Thymus (tissue), 11 donors: ENCODE data around the gene KRTAP9-3. TPM values are rescaled to one million over a fixed set of nuclear protein-coding genes. Genes with fewer than 3 reads are reported as not detected.
"Not testable (repeated sequence)": the region's sequence is repeated elsewhere in the genome, so short reads cannot be mapped to it uniquely, and the experiment has no call there.

Source experiments
- DNase-seq, 9 donors: peaks; one replicate each; pipeline ENCODE4 v3.0.0-alpha.2; 2013; ENCODE audit warnings: low spot score in 9 of 9, low read depth in 6 of 9, missing footprints in 1 of 9
- H3K27ac ChIP-seq, 2 donors: one replicate each; pipeline ENCODE4 v1.5.1; 2013; ENCODE audit warnings: control low read depth in 1 of 2, low read depth in 1 of 2, low read length in 1 of 2, mild to moderate bottlenecking in 1 of 2, moderate library complexity in 1 of 2
- H3K27me3 ChIP-seq, 2 donors: one replicate each; pipeline ENCODE4 v1.5.1; 2013; ENCODE audit warnings: low read length in 1 of 2; ENCODE audit not compliant: control insufficient read depth in 2 of 2, insufficient read depth in 1 of 2
- H3K36me3 ChIP-seq, 2 donors: one replicate each; pipeline ENCODE4 v1.5.1; 2013; ENCODE audit warnings: low read length in 1 of 2, mild to moderate bottlenecking in 1 of 2, moderate library complexity in 1 of 2; ENCODE audit not compliant: control insufficient read depth in 2 of 2, insufficient read depth in 2 of 2
- H3K4me1 ChIP-seq, 2 donors: one replicate each; pipeline ENCODE4 v1.5.1; 2013; ENCODE audit warnings: low read length in 2 of 2; ENCODE audit not compliant: control insufficient read depth in 2 of 2, insufficient read depth in 2 of 2
- H3K4me3 ChIP-seq, 2 donors: one replicate each; pipeline ENCODE4 v1.5.1; 2013; ENCODE audit warnings: low read length in 2 of 2, control low read depth in 1 of 2, mild to moderate bottlenecking in 1 of 2
- H3K9me3 ChIP-seq, 2 donors: one replicate each; pipeline ENCODE4 v1.5.1; 2013; ENCODE audit warnings: low read length in 1 of 2, mild to moderate bottlenecking in 1 of 2; ENCODE audit not compliant: control insufficient read depth in 2 of 2, insufficient read depth in 1 of 2
- WGBS: extraction: QIAGEN DNeasy Blood & Tissue Kit; methylation state at CpG from one replicate; pipeline ENCODE4 v1.1.7; 2013; 5-methylcytosine and 5-hydroxymethylcytosine counted together
- polyA plus RNA-seq: library from polyadenylated mRNA; stranded (reverse); fragments of 200-250 nt; gene quantifications from one replicate; pipeline ENCODE4 v1.2.3, GENCODE V29; 2013
- total RNA-seq: library from RNA; stranded (reverse); fragments of 120-200 nt; gene quantifications from one replicate; pipeline ENCODE4 v1.2.4, GENCODE V29; 2013
- donor health status: healthy.

KRTAP9-3 gene
- total and polyA plus RNA-seq, 2 donors: not detected

DNA sequence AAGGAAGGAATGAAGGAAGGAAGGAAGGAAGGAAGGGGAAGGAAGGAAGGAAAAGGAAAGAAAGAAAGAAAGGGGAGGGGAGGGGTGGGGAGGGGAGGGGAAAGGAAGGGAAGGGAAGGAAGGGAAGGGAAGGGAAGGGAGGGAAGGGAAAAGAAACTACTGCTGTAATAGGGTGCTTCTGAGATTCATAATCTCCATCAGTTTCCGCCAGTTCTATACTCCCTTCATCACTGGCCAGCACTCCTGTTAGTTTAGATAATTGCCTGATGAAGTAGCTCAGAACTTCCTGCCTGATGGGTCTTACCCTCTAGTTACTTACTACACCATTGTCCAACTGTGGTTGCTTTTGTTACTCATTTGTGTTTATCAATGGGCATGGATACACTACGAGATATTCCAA is 31.0 kb downstream of the KRTAP9-3 start:
- 95% methylated on average over 2 of the region's 2 CpGs for WGBS
- Histone ChIP-seq H3K36me3 (no peaks in the 10 kb centered on the region), H3K27me3 (no peaks in the 10 kb centered on the region), H3K9me3 (no peaks in the 10 kb centered on the region), H3K4me3 (no peak overlapping the region), H3K4me1 (no peaks in the 10 kb centered on the region), H3K27ac (no peak overlapping the region)
- DNase-seq: no peak

- Histone ChIP-seq H3K4me1 (no peaks in the 10 kb centered on the region), H3K4me3 (no peak overlapping the region), H3K36me3 (no peaks in the 10 kb centered on the region), H3K27ac (no peak overlapping the region), H3K9me3 (no peaks in the 10 kb centered on the region), H3K27me3 (no peaks in the 10 kb centered on the region)
- 94% methylated on average over 3 of the region's 3 CpGs for WGBS
- no peak for DNase-seq
Observed at GRCh38 chr17:41264599-41264998, 32.4 kb downstream of the KRTAP9-3 start.

GRCh38 chr17:41265078-41265477 is 32.8 kb downstream of the KRTAP9-3 start, which contains the start of gene KRTAP9-6:
TSS of gene KRTAP9-6 (plus strand) at chr17:41265378. CDS start at chr17:41265378, 0 bp downstream.
- no peak within 1 kb of the TSS for H3K4me3 ChIP-seq
- H3K36me3 ChIP-seq: no peaks in the 10 kb centered on the region
- H3K27me3 ChIP-seq: no peaks in the 10 kb centered on the region
- H3K9me3 ChIP-seq: no peaks in the 10 kb centered on the region
- H3K4me1 ChIP-seq: no peaks in the 10 kb centered on the region
- 71% methylated on average over 2 of the region's 2 CpGs for WGBS
- H3K27ac ChIP-seq: no peak within 1 kb of the TSS
- DNase-seq: no peak

DNA sequence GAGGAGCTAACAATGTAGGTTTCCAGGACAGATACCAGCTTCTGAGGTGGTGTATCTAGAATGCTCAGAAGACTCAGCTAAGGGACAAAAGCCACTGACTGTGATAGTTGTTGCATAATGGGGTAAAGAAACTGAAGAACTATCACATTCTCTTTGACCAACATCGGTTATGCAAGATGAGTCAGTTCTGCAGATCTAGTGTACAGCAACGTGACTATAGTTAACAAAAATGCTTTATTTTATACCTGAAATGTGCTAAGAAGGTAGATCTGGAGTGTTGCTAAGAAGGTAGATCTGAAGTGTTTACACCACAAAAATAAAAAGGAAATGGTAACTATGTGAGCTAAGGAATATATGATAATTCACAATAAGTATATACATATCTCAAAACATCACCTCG is 35.5 kb downstream of the KRTAP9-3 start:
- Histone ChIP-seq H3K27me3 (no peaks in the 10 kb centered on the region), H3K4me3 (no peak overlapping the region), H3K27ac (no peak overlapping the region), H3K9me3 (no peaks in the 10 kb centered on the region), H3K36me3 (no peaks in the 10 kb centered on the region), H3K4me1 (no peaks in the 10 kb centered on the region)
- 93% methylated on average over 3 of the region's 3 CpGs for WGBS
- no peak for DNase-seq

GRCh38 chr17:41271323-41271722 is 39.1 kb downstream of the KRTAP9-3 start:
- H3K9me3 ChIP-seq, H3K4me3 ChIP-seq, H3K27me3 ChIP-seq, H3K4me1 ChIP-seq, H3K27ac ChIP-seq, H3K36me3 ChIP-seq, DNase-seq: not testable (repeated sequence)
- WGBS: 95% methylated on average over 1 of the region's 1 CpG

- Histone ChIP-seq H3K4me3 (no peak overlapping the region), H3K27me3 (no peaks in the 10 kb centered on the region), H3K4me1 (no peaks in the 10 kb centered on the region), H3K9me3 (no peaks in the 10 kb centered on the region), H3K27ac (no peak overlapping the region), H3K36me3 (no peaks in the 10 kb centered on the region)
- DNase-seq: no peak
- WGBS: 78% methylated on average over 1 of the region's 1 CpG
Observed at GRCh38 chr17:41271858-41272257, 39.6 kb downstream of the KRTAP9-3 start.

- not testable (repeated sequence) for H3K27me3 ChIP-seq, DNase-seq, H3K27ac ChIP-seq, H3K4me3 ChIP-seq, H3K9me3 ChIP-seq, H3K4me1 ChIP-seq, H3K36me3 ChIP-seq
- WGBS: 93% methylated on average over 3 of the region's 3 CpGs
Observed at GRCh38 chr17:41275648-41276190, 43.5 kb downstream of the KRTAP9-3 start, which contains the start of gene KRTAP9-7. TSS of gene KRTAP9-7 (plus strand) at chr17:41275698. CDS start at chr17:41275698, 0 bp downstream.

DNA sequence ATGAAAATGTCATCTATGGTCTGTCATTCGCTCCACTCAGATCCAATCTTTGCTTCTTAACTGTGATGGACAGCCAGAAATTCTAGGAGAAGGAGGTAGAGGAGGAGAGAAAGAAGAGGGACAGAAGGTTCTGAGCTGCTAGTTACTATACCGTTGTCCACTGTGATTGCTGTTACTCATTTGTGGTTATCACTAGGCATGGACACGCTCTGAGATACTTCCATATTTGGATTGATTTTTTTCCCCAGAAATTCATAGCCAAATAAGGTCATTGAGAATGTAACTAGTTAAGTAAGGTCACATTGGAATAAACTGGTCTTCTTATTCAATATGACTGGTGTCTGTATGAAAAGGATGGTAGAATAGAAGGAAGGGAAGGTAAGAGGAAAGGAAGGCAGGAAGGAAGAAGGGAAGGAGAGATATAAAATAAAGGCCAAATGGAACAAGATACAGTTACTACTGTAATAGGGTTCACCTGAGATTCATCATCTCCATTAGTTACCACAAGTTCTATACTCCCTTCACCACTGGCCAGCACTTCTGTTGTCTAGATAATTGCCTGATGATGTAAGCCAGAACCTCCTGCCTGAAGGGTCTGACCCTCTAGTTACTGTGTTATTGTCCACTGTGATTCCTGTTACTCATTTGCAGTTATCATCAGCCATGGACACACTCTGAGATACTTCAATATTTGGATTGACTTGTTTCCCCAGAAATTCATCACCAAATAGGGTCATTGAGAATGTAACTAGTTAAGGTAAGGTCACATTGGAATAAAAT is 46.1 kb downstream of the KRTAP9-3 start:
- 96% methylated on average over 3 of the region's 3 CpGs for whole genome bisulfite sequencing
- H3K9me3 ChIP-seq: no peaks in the 10 kb centered on the region
- no peak for DNase-seq

More for the DNA sequence above, 46.1 kb downstream of the KRTAP9-3 start:
- Histone ChIP-seq H3K27me3 (no peaks in the 10 kb centered on the region), H3K4me1 (no peaks in the 10 kb centered on the region), H3K27ac (no peak overlapping the region), H3K4me3 (no peak overlapping the region), H3K36me3 (no peaks in the 10 kb centered on the region)
